Gastroesophageal sphincter (tissue), 4 donors: Measurements from ENCODE around the gene COL4A2. TPM values are rescaled to one million over a fixed set of nuclear protein-coding genes. Genes with fewer than 3 reads are reported as not detected.
A peak's percentile ranks its signal among the peaks of the same experiment; 100 is the strongest.

ENCODE experiments used
- ATAC-seq: fragments of 150-250 bp; one replicate; pipeline ENCODE4 v1.9.1; 2016; ENCODE audit warnings: mild to moderate bottlenecking, moderate library complexity
- H3K27ac ChIP-seq, 4 donors: fragments of 200-600 bp; sonication (generic) in 3 of 4; 1 replicate in 3 of 4; 2 replicates in 1 of 4; pipeline ENCODE4 v1.5.1; 2016 to 2019
- H3K27me3 ChIP-seq: fragments of 200-600 bp; sonication (generic); one replicate; pipeline ENCODE4 v1.5.1; 2019
- H3K36me3 ChIP-seq, 2 donors: fragments of 200-600 bp; sonication (generic); one replicate each; pipeline ENCODE4 v1.5.1; 2019; ENCODE audit warnings: control low read depth in 1 of 2
- H3K4me1 ChIP-seq, 3 donors: fragments of 200-600 bp; sonication (generic); 1 replicate in 2 of 3; 2 replicates in 1 of 3; pipeline ENCODE4 v1.5.1; 2016 to 2019; ENCODE audit warnings: control low read depth in 2 of 3
- H3K4me3 ChIP-seq, 2 donors: fragments of 200-600 bp; sonication (generic); one replicate each; pipeline ENCODE4 v1.5.1; 2019; ENCODE audit warnings: mild to moderate bottlenecking in 1 of 2, moderate library complexity in 1 of 2
- H3K9me3 ChIP-seq, 3 donors: fragments of 200-600 bp; sonication (generic); one replicate each; pipeline ENCODE4 v1.5.1; 2017 to 2019; ENCODE audit warnings: control low read depth in 2 of 3
- EP300 ChIP-seq: sonication (generic); formaldehyde crosslinking; IDR thresholded peaks from one replicate; pipeline ENCODE4 v1.6.1; 2017; ENCODE audit warnings: antibody characterized with exemption, mild to moderate bottlenecking
- POLR2A ChIP-seq, 2 donors: fragments of 450-650 bp; IDR thresholded peaks; one replicate each; pipeline ENCODE4 v1.6.1; 2017; ENCODE audit warnings: antibody characterized with exemption in 2 of 2, mild to moderate bottlenecking in 2 of 2, moderate library complexity in 1 of 2
- POLR2AphosphoS5 ChIP-seq: sonication (generic); formaldehyde crosslinking; IDR thresholded peaks from one replicate; pipeline ENCODE4 v1.6.1; 2017; ENCODE audit warnings: antibody characterized with exemption
- WGBS, 2 donors: methylation state at CpG; one replicate each; pipeline ENCODE4 v1.1.5; 2018; ENCODE audit warnings: low coverage in 1 of 2; 5-methylcytosine and 5-hydroxymethylcytosine counted together
- total RNA-seq, 4 donors: library from RNA; depleted of rRNA; stranded (reverse); fragments of >200 nt; gene quantifications; one replicate each; pipeline ENCODE4 v1.1.0, GENCODE V29; 2016
- TF ChIP-seq, protein P1 (sequence below), 4 experiments: fragments of 200-600 bp in 2 of 4; fragments of 450-650 bp in 2 of 4; sonication (generic) in 1 of 4; IDR thresholded peaks; one replicate each; pipeline ENCODE4 v1.5.1; 2017 to 2019; ENCODE audit warnings: antibody characterized with exemption in 4 of 4, mild to moderate bottlenecking in 2 of 4, moderate library complexity in 2 of 4

Gene COL4A2
- total RNA-seq, 4 donors from 2014 or later = 478 to 945 (median 543) TPM

DNA sequence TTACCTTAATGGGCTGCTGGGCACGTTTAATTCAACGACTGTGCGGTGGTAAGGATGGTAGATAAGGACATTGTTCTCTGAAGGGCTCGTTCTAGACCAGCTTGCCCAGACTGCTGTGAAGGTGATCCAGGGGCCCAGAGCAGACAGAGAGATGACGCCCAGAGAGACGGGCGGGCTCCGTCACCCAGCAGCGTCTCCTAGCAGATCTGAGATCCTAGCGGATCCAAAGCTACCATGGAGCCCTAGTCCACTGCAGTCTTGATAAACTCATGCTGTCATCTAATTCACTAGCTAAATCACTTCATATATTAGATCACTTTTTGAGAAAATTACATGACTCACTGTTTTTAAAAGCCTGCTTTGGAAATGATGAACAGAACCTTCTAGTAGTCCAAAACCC, 21.5 kb downstream of the COL4A2 start:
- H3K4me1 ChIP-seq = peaks cover 11 to 100% (median 33%) of the 10 kb centered on the region in 3 donors
- H3K27me3 ChIP-seq = no peaks in the 10 kb centered on the region
- TF ChIP-seq POLR2AphosphoS5 (peak; percentile 46), POLR2A (IDR thresholded peaks at IDR 0.05) (no peak)
- H3K4me3 ChIP-seq = no peak overlapping the region
- H3K36me3 ChIP-seq = no peaks in the 10 kb centered on the region
- no peaks in the 10 kb centered on the region for H3K9me3 ChIP-seq
- H3K27ac ChIP-seq = peak overlapping the region; percentile 84 to 99 (median 96)
- WGBS, 2 donors = 83 to 88% methylated on average over 8 to 10 of the region's 10 CpGs
- no peak for ATAC-seq

DNA sequence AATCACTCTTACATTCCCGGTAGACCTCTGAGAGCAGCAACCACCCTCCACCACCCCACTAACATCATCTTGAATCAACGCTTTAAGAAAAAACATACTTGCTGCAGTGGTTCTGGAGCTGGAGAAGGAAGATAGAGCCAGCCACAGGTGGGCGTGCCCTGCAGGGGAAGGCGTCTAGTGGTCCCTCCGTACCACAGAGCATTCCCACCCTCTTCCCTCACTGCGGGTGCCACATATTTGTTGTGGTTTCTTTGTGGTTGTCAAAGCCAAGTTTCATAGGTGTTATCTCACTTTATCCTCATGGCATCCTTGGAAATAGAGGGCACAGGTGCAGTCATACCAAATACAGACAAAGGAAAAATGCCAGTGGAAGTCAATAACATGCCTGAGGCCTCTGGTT, 22.2 kb downstream of the COL4A2 start:
- Histone ChIP-seq H3K4me3 (peak overlapping the region in 1 of 2 donors; percentile 35), H3K27me3 (no peaks in the 10 kb centered on the region), H3K27ac (peak overlapping the region; percentile 84 to 99 (median 96)), H3K4me1 (peaks cover 9 to 100% (median 32%) of the 10 kb centered on the region in 3 donors), H3K36me3 (no peaks in the 10 kb centered on the region), H3K9me3 (no peaks in the 10 kb centered on the region)
- 58 to 92% methylated on average over 4 to 6 of the region's 6 CpGs for WGBS, 2 donors
- TF ChIP-seq, protein P1, sequence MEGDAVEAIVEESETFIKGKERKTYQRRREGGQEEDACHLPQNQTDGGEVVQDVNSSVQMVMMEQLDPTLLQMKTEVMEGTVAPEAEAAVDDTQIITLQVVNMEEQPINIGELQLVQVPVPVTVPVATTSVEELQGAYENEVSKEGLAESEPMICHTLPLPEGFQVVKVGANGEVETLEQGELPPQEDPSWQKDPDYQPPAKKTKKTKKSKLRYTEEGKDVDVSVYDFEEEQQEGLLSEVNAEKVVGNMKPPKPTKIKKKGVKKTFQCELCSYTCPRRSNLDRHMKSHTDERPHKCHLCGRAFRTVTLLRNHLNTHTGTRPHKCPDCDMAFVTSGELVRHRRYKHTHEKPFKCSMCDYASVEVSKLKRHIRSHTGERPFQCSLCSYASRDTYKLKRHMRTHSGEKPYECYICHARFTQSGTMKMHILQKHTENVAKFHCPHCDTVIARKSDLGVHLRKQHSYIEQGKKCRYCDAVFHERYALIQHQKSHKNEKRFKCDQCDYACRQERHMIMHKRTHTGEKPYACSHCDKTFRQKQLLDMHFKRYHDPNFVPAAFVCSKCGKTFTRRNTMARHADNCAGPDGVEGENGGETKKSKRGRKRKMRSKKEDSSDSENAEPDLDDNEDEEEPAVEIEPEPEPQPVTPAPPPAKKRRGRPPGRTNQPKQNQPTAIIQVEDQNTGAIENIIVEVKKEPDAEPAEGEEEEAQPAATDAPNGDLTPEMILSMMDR (IDR thresholded peaks at IDR 0.05) = no peak
- TF ChIP-seq EP300 = no peak
- TF ChIP-seq POLR2AphosphoS5 = no peak
- no peak for TF ChIP-seq POLR2A (IDR thresholded peaks at IDR 0.05)
- no peak for ATAC-seq

DNA sequence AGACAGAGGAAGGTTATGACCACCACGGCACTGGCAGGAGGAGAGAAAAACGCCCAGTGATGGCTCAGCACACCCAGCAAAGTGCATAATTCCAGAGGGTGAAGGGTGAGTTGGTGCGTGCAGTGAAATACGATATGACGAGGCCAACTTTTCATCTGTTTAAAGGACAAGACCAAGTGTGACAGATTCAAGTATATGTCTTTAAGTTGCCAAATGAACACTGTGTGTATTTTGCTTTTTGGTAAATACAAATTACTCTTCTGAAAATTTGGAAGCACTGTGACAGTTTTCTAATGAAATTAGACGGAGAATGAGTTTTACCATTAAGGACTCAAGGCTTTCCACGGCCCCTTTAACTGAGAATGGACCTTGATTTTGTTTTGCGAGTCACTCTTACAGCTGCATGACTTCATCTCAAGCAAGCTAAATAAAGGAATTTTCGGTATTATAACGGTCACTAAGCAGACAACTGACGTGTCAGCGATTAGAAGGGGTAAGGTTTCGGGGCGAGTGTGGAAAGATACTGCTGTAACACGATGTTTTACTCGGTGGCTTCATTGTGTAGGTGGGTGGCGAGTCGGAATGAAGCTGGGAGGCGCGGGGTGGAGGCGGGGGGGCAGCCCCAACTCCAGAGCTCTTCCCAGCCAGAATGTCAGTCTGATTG, 22.8 kb downstream of the COL4A2 start:
- Histone ChIP-seq H3K9me3 (no peaks in the 10 kb centered on the region), H3K27me3 (no peaks in the 10 kb centered on the region), H3K4me1 (peaks cover 6 to 100% (median 26%) of the 10 kb centered on the region in 3 donors), H3K36me3 (no peaks in the 10 kb centered on the region), H3K4me3 (peak overlapping the region; percentile 8 to 35), H3K27ac (peak overlapping the region; percentile 84 to 99 (median 96))
- peak; percentile 29 for ATAC-seq
- TF ChIP-seq, protein P1 (IDR thresholded peaks at IDR 0.05) = no peak
- TF ChIP-seq POLR2A (IDR thresholded peaks at IDR 0.05) = peak in 1 of 2 donors; percentile 13
- TF ChIP-seq POLR2AphosphoS5 = peak; percentile 52
- no peak for TF ChIP-seq EP300
- WGBS, 2 donors = 27 to 32% methylated on average over 16 to 17 of the region's 21 CpGs

DNA sequence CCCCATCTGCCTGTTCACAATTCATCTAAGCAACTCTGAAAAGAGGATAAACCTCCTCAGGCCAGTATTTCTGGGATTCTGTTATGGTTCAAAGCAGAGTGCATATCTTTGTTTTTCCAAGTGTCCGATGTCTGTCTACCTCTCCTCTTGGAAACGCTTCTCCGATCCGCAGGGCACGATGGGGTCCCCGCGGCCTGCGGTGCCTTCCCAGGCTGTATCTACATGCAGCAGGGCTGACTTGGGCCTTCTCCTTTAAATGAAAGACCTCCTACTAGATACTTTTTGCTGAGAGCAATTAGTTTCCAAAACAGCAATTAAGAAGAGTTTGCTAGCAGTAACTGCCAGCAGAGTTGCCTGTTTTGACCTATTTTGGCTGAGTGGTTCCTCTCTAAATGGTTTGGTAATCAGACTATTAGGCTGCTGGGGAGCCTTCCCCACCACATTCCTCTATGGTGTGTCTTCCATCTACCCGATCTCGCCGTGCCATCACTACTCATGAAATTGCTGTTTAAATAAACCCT, 23.5 kb downstream of the COL4A2 start:
- TF ChIP-seq POLR2A (IDR thresholded peaks at IDR 0.05) (no peak), POLR2AphosphoS5 (peak; percentile 67), EP300 (no peak)
- TF ChIP-seq, protein P1 (IDR thresholded peaks at IDR 0.05) = no peak
- no peaks in the 10 kb centered on the region for H3K27me3 ChIP-seq
- H3K9me3 ChIP-seq = no peaks in the 10 kb centered on the region
- peak overlapping the region; percentile 8 to 35 for H3K4me3 ChIP-seq
- peak overlapping the region; percentile 84 to 99 (median 96) for H3K27ac ChIP-seq
- ATAC-seq = peak; percentile 41
- H3K4me1 ChIP-seq = peaks cover 6 to 100% (median 20%) of the 10 kb centered on the region in 3 donors
- H3K36me3 ChIP-seq = no peaks in the 10 kb centered on the region
- 43 to 56% methylated on average over 5 to 6 of the region's 11 CpGs for WGBS, 2 donors

DNA sequence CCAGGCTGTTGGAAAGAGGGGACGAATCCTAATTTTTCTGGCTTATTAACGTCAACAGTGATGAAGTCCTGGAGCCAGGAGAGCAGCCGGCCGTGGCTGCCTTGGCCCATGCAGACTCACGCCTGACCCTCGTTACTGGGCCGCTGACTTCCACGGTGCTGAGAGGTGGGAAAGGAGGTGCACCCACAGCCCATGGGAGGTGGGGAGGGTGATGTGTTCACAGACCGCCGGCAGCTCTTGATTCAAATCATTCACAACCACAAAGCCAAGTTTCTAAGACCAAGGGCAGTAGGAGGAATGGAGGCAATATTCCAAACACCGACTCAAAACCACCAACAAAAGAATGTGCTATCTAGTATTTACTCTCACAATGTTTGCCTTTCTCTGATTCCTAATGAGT, 24.3 kb downstream of the COL4A2 start:
- no peak for ATAC-seq
- peaks cover 9 to 100% (median 17%) of the 10 kb centered on the region in 3 donors for H3K4me1 ChIP-seq
- TF ChIP-seq, protein P1 (IDR thresholded peaks at IDR 0.05) = no peak
- TF ChIP-seq POLR2AphosphoS5 (peak; percentile 16), POLR2A (IDR thresholded peaks at IDR 0.05) (no peak)

More for the DNA sequence above, 24.3 kb downstream of the COL4A2 start:
- Histone ChIP-seq H3K36me3 (no peaks in the 10 kb centered on the region), H3K27me3 (no peaks in the 10 kb centered on the region), H3K4me3 (no peak overlapping the region), H3K9me3 (no peaks in the 10 kb centered on the region), H3K27ac (peak overlapping the region; percentile 84 to 99 (median 96))
- WGBS, 2 donors = 5 to 15% methylated on average over 3 to 7 of the region's 11 CpGs
